ENCODE data around the gene CACNA1B.

DNA sequence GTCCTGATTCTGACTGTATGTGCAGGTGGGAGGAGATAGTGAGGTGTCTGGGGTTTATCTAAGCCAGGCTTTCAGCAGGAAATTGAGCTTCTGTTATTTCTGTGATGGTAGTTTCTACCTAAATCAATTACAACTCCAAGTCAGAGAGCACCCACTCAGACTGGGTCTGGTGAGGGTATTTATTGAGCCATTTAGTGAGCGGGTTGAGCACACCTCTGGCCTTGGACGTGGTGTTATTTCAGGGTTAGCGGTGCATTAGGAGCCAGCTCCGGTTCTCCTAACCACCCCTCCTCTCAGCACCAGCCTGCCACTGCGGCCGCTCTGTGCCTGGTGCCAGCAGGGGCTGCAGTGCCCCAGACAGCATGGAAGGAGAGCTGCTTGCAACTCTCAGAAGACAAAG is 238.9 kb downstream of the CACNA1B start:
- TF ChIP-seq, protein P1, sequence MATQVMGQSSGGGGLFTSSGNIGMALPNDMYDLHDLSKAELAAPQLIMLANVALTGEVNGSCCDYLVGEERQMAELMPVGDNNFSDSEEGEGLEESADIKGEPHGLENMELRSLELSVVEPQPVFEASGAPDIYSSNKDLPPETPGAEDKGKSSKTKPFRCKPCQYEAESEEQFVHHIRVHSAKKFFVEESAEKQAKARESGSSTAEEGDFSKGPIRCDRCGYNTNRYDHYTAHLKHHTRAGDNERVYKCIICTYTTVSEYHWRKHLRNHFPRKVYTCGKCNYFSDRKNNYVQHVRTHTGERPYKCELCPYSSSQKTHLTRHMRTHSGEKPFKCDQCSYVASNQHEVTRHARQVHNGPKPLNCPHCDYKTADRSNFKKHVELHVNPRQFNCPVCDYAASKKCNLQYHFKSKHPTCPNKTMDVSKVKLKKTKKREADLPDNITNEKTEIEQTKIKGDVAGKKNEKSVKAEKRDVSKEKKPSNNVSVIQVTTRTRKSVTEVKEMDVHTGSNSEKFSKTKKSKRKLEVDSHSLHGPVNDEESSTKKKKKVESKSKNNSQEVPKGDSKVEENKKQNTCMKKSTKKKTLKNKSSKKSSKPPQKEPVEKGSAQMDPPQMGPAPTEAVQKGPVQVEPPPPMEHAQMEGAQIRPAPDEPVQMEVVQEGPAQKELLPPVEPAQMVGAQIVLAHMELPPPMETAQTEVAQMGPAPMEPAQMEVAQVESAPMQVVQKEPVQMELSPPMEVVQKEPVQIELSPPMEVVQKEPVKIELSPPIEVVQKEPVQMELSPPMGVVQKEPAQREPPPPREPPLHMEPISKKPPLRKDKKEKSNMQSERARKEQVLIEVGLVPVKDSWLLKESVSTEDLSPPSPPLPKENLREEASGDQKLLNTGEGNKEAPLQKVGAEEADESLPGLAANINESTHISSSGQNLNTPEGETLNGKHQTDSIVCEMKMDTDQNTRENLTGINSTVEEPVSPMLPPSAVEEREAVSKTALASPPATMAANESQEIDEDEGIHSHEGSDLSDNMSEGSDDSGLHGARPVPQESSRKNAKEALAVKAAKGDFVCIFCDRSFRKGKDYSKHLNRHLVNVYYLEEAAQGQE (IDR thresholded peaks at IDR 0.05; ENCODE audit: low read depth) = no peak
- no peak for TF ChIP-seq EP300 (IDR thresholded peaks at IDR 0.05; ENCODE audit: borderline replicate concordance)
- no peak for TF ChIP-seq TEAD4 (IDR thresholded peaks at IDR 0.05)
- TF ChIP-seq, protein P2, sequence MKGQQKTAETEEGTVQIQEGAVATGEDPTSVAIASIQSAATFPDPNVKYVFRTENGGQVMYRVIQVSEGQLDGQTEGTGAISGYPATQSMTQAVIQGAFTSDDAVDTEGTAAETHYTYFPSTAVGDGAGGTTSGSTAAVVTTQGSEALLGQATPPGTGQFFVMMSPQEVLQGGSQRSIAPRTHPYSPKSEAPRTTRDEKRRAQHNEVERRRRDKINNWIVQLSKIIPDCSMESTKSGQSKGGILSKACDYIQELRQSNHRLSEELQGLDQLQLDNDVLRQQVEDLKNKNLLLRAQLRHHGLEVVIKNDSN (IDR thresholded peaks at IDR 0.05) = no peak

All from Ishikawa (cell line).